Suprapubic skin (tissue), 3 donors: ENCODE data around the gene SORCS2.

Experiments
- CTCF ChIP-seq, 2 donors: fragments of 200-600 bp in 1 of 2; fragments of 450-650 bp in 1 of 2; sonication (generic) in 1 of 2; IDR thresholded peaks; one replicate each; pipeline ENCODE4 v1.5.1; 2016 to 2019; ENCODE audit warnings: antibody characterized with exemption in 2 of 2, mild to moderate bottlenecking in 1 of 2, moderate library complexity in 1 of 2
- EP300 ChIP-seq: sonication (generic); formaldehyde crosslinking; IDR thresholded peaks from one replicate; pipeline ENCODE4 v1.6.1; 2017; ENCODE audit warnings: antibody characterized with exemption
- POLR2A ChIP-seq, 2 donors: fragments of 450-650 bp; IDR thresholded peaks; one replicate each; pipeline ENCODE4 v1.6.1; 2017; ENCODE audit warnings: antibody characterized with exemption in 2 of 2, mild to moderate bottlenecking in 2 of 2, moderate library complexity in 2 of 2

- TF ChIP-seq CTCF (IDR thresholded peaks at IDR 0.05): no peak
- no peak for TF ChIP-seq EP300
- TF ChIP-seq POLR2A (IDR thresholded peaks at IDR 0.05): no peak
Observed at GRCh38 chr4:7775396-7775795, 583.1 kb downstream of the SORCS2 start.
